GM23338 (cell line): ENCODE measurements around the gene PPP6R1. TPM values are rescaled to one million over a fixed set of nuclear protein-coding genes. Genes with fewer than 3 reads are reported as not detected.

Experiments used
- ATAC-seq: fragments of 200-7000 bp; cut with Tn5 transposase; 3 replicates; pipeline ENCODE4 v1.9.1; 2020
- DNase-seq: peaks from one replicate; pipeline ENCODE4 v3.0.0-alpha.2; 2015; ENCODE audit warnings: low spot score
- H2AFZ ChIP-seq: fragments of 200-600 bp; sonication (generic); 2 replicates; pipeline ENCODE4 v1.8.0; 2016; ENCODE audit warnings: antibody characterized with exemption, mild to moderate bottlenecking, moderate library complexity
- H3F3A ChIP-seq: fragments of 200-600 bp; sonication (generic); replicated peaks from 2 replicates; pipeline ENCODE4 v1.8.0; 2017; ENCODE audit warnings: antibody characterized with exemption, mixed run types, low read depth
- H3K27ac ChIP-seq: fragments of 200-600 bp; sonication (generic); 2 replicates; pipeline ENCODE4 v1.6.1; 2016; ENCODE audit warnings: low read depth
- H3K27me3 ChIP-seq: fragments of 200-600 bp; sonication (generic); 2 replicates; pipeline ENCODE4 v1.8.0; 2016; ENCODE audit warnings: mild to moderate bottlenecking, mixed run types, moderate library complexity; ENCODE audit not compliant: insufficient read depth
- H3K36me3 ChIP-seq: fragments of 200-600 bp; sonication (generic); 2 replicates; pipeline ENCODE4 v1.8.0; 2016; ENCODE audit warnings: mild to moderate bottlenecking; ENCODE audit not compliant: insufficient read depth
- H3K4me1 ChIP-seq: fragments of 200-600 bp; sonication (generic); 2 replicates; pipeline ENCODE4 v1.8.0; 2016; ENCODE audit warnings: mild to moderate bottlenecking, moderate library complexity; ENCODE audit not compliant: insufficient read depth
- H3K4me2 ChIP-seq: fragments of 200-600 bp; sonication (generic); 2 replicates; pipeline ENCODE4 v1.7.1; 2017; ENCODE audit warnings: mixed run types
- H3K4me3 ChIP-seq: fragments of 200-600 bp; sonication (generic); 2 replicates; pipeline ENCODE4 v1.6.1; 2016; ENCODE audit warnings: mixed run types
- H3K79me2 ChIP-seq: fragments of 200-600 bp; sonication (generic); replicated peaks from 2 replicates; pipeline ENCODE4 v1.8.0; 2017; ENCODE audit warnings: mild to moderate bottlenecking; ENCODE audit not compliant: insufficient read depth
- H3K9me2 ChIP-seq: fragments of 200-600 bp; sonication (generic); 2 replicates; pipeline ENCODE4 v1.8.0; 2017; ENCODE audit not compliant: insufficient read depth
- H4K20me1 ChIP-seq: fragments of 200-600 bp; sonication (generic); replicated peaks from 2 replicates; pipeline ENCODE4 v1.8.0; 2017; ENCODE audit warnings: mild to moderate bottlenecking; ENCODE audit not compliant: insufficient read depth
- H3K27ac Mint-ChIP-seq: 2 replicates; pipeline ENCODE4 v1.8.0; 2020; ENCODE audit warnings: inconsistent platforms, mild to moderate bottlenecking, moderate library complexity, mixed read lengths
- H3K27me3 Mint-ChIP-seq: 3 replicates; pipeline ENCODE4 v1.8.0; 2022; ENCODE audit warnings: low read depth, mild to moderate bottlenecking, moderate library complexity, mixed read lengths, inconsistent platforms; ENCODE audit not compliant: insufficient read depth, poor library complexity
- H3K36me3 Mint-ChIP-seq: 3 replicates; pipeline ENCODE4 v1.8.0; 2021; ENCODE audit warnings: low read depth, mild to moderate bottlenecking, inconsistent platforms, moderate library complexity, mixed read lengths
- H3K4me1 Mint-ChIP-seq: 3 replicates; pipeline ENCODE4 v1.8.0; 2020; ENCODE audit warnings: mild to moderate bottlenecking, inconsistent platforms, mixed read lengths
- H3K4me3 Mint-ChIP-seq: 3 replicates; pipeline ENCODE4 v1.8.0; 2021; ENCODE audit warnings: moderate library complexity, mild to moderate bottlenecking, inconsistent platforms, mixed read lengths
- H3K9me3 Mint-ChIP-seq: 3 replicates; pipeline ENCODE4 v1.8.0; 2020; ENCODE audit warnings: moderate library complexity, mild to moderate bottlenecking, inconsistent platforms, mixed read lengths
- CREB1 ChIP-seq: fragments of 250-450 bp; sonication (Bioruptor Pico); IDR thresholded peaks from 2 replicates; pipeline ENCODE4 v1.5.0; 2020; ENCODE audit warnings: low read depth, mild to moderate bottlenecking, moderate library complexity
- CTCF ChIP-seq, 2 experiments: fragments of 200-600 bp in 1 of 2; sonication (generic) in 1 of 2; conservative IDR thresholded peaks; 2 replicates each; pipeline versions ENCODE4 v1.5.1 to v1.6.1; 2016 to 2017; ENCODE audit warnings: antibody characterized with exemption in 2 of 2, low read depth in 2 of 2, mild to moderate bottlenecking in 2 of 2, moderate library complexity in 1 of 2
- ETS1 ChIP-seq: IDR thresholded peaks from 2 replicates; pipeline ENCODE4 v1.6.1; 2016; ENCODE audit warnings: antibody characterized with exemption
- EZH2 ChIP-seq: fragments of 200-600 bp; sonication (generic); IDR thresholded peaks from one replicate; pipeline ENCODE4 v1.8.0; 2017; ENCODE audit warnings: antibody characterized with exemption, mild to moderate bottlenecking, low read depth; ENCODE audit not compliant: unreplicated experiment
- EZH2phosphoT487 ChIP-seq: fragments of 200-600 bp; sonication (generic); IDR thresholded peaks from one replicate; pipeline ENCODE4 v1.8.1; 2018; ENCODE audit warnings: antibody characterized with exemption; ENCODE audit not compliant: unreplicated experiment
- JUNB ChIP-seq: IDR thresholded peaks from one replicate; pipeline ENCODE4 v1.6.1; 2016; ENCODE audit warnings: antibody characterized with exemption; ENCODE audit not compliant: unreplicated experiment
- NANOG ChIP-seq: IDR thresholded peaks from 2 replicates; pipeline ENCODE4 v1.6.1; 2016; ENCODE audit warnings: antibody characterized with exemption, borderline replicate concordance
- POLR2AphosphoS5 ChIP-seq: IDR thresholded peaks from 2 replicates; pipeline ENCODE4 v1.6.1; 2016; ENCODE audit warnings: antibody characterized with exemption, low read depth
- REST ChIP-seq: IDR thresholded peaks from one replicate; pipeline ENCODE4 v1.6.1; 2018; ENCODE audit warnings: antibody characterized with exemption; ENCODE audit not compliant: unreplicated experiment
- STAT1 ChIP-seq: IDR thresholded peaks from one replicate; pipeline ENCODE4 v1.6.1; 2016; ENCODE audit warnings: antibody characterized with exemption; ENCODE audit not compliant: unreplicated experiment
- ZNF114 ChIP-seq: fragments of 250-450 bp; sonication (Bioruptor Pico); IDR thresholded peaks from 2 replicates; pipeline ENCODE4 v1.5.0; 2020; ENCODE audit warnings: mild to moderate bottlenecking, moderate library complexity
- ZNF331 ChIP-seq: fragments of 250-450 bp; sonication (Bioruptor Pico); IDR thresholded peaks from 2 replicates; pipeline ENCODE4 v1.5.0; 2020; ENCODE audit warnings: low read depth, mild to moderate bottlenecking, moderate library complexity
- ZNF462 ChIP-seq: fragments of 250-450 bp; sonication (Bioruptor Pico); IDR thresholded peaks from 2 replicates; pipeline ENCODE4 v1.5.0; 2020; ENCODE audit warnings: mild to moderate bottlenecking, moderate library complexity
- polyA plus RNA-seq: library from polyadenylated mRNA; unstranded; fragments of >200 nt; fragmentation: Nextera tagmentation; extraction: Ambion mirVana; gene quantifications from 2 replicates; pipeline ENCODE4 v1.2.1, GENCODE V29; 2016
- total RNA-seq: library from RNA; depleted of rRNA; stranded (reverse); fragments of >200 nt; shearing (Covaris generic); gene quantifications from 2 replicates; pipeline ENCODE4 v1.2.3, GENCODE V29; 2014

PPP6R1 gene
- total and polyA plus RNA-seq, 2 experiments from 2014 or later = 22.2 to 70.8 TPM

- Histone ChIP-seq H3K27me3 (no peaks in the 10 kb centered on the region), H3K36me3 (peaks cover 6% of the 10 kb centered on the region; the same call in 1 of the 2 replicates), H3K9me2 (no peaks in the 10 kb centered on the region), H4K20me1 (no peaks in the 10 kb centered on the region), H3K4me2 (peak overlapping the region; percentile 78), H2AFZ (no peak overlapping the region), H3K4me1 (peaks cover 12% of the 10 kb centered on the region), H3F3A (peaks cover 18% of the 10 kb centered on the region), H3K4me3 (peak overlapping the region; percentile 56), H3K79me2 (0 out of 2 replicates have a peak, but pooled peaks cover 7% of the 10 kb centered on the region), H3K27ac (no peak overlapping the region)
- peak; percentile 13 for ATAC-seq
- H3K27ac Mint-ChIP-seq = peak overlapping the region; percentile 83
- peak; percentile 66 for DNase-seq
- TF ChIP-seq EZH2phosphoT487 = no peak
- TF ChIP-seq CTCF (conservative IDR thresholded peaks at IDR 0.05; ENCODE audit: low read depth in 2 of 2) = no peak
- TF ChIP-seq EZH2 = no peak
- no peak for TF ChIP-seq JUNB
- no peak for TF ChIP-seq ETS1
- TF ChIP-seq CREB1 (CRISPR knock-in tag) = no peak
- TF ChIP-seq REST = no peak
- no peak for TF ChIP-seq ZNF114 (CRISPR knock-in tag)
- TF ChIP-seq POLR2AphosphoS5 = no peak
- no peak for TF ChIP-seq ZNF331
- no peak for TF ChIP-seq STAT1
- no peak for TF ChIP-seq NANOG
- no peak for TF ChIP-seq ZNF462 (CRISPR knock-in tag)
- H3K36me3 Mint-ChIP-seq = peaks cover 18% of the 10 kb centered on the region
- peak overlapping the region; percentile 74 for H3K4me3 Mint-ChIP-seq
- no peaks in the 10 kb centered on the region for H3K9me3 Mint-ChIP-seq
- H3K27me3 Mint-ChIP-seq = peaks cover 22% of the 10 kb centered on the region
- H3K4me1 Mint-ChIP-seq = peaks cover 26% of the 10 kb centered on the region
Measured at GRCh38 chr19:55284405-55285058, 25.7 kb upstream of the PPP6R1 start.
